HG02852 (cell line): ENCODE measurements around the gene DNAAF3.
A peak's percentile ranks its signal among the peaks of the same experiment; 100 is the strongest.
"Not testable (repeated sequence)": the region's sequence is repeated elsewhere in the genome, so short reads cannot be mapped to it uniquely, and the experiment has no call there.

Experiments used
- ATAC-seq: cut with Tn5 transposase; IDR thresholded peaks from one replicate; pipeline ENCODE4 v1.9.1; 2021; ENCODE audit warnings: mild to moderate bottlenecking, moderate library complexity; ENCODE audit not compliant: unreplicated experiment

Gene DNAAF3

GRCh38 chr19:55155784-55156183, 10.6 kb downstream of the DNAAF3 start:
- ATAC-seq = not testable (repeated sequence)

- no peak for ATAC-seq
Observed at GRCh38 chr19:55153652-55154264, 12.7 kb downstream of the DNAAF3 start.

- ATAC-seq = no peak
Observed at GRCh38 chr19:55152017-55152416, 14.4 kb downstream of the DNAAF3 start.

- ATAC-seq = no peak
Observed at GRCh38 chr19:55149078-55150003, 17.1 kb downstream of the DNAAF3 start, which contains the start of gene TNNT1. Gene TNNT1, minus strand, starts transcription at chr19:55149206. Its CDS starts 2,049 bp downstream, at chr19:55147157.

- no peak for ATAC-seq
Observed at GRCh38 chr19:55147545-55148251, 18.7 kb downstream of the DNAAF3 start.

- ATAC-seq = no peak
Observed at GRCh38 chr19:55146705-55147273, 19.6 kb downstream of the DNAAF3 start.

- no peak for ATAC-seq
Observed at GRCh38 chr19:55146078-55146704, 20.2 kb downstream of the DNAAF3 start.

GRCh38 chr19:55145232-55145631, 21.2 kb downstream of the DNAAF3 start:
- ATAC-seq = no peak

- no peak for ATAC-seq
Observed at GRCh38 chr19:55141696-55142095, 24.7 kb downstream of the DNAAF3 start.

GRCh38 chr19:55137915-55138314, 28.5 kb downstream of the DNAAF3 start:
- ATAC-seq = no peak

- ATAC-seq = no peak
Observed at GRCh38 chr19:55136399-55137102, 29.9 kb downstream of the DNAAF3 start.

- no peak for ATAC-seq
Observed at GRCh38 chr19:55134736-55135135, 31.7 kb downstream of the DNAAF3 start.

GRCh38 chr19:55133639-55134444, 32.6 kb downstream of the DNAAF3 start:
- no peak for ATAC-seq

- ATAC-seq = no peak
Observed at GRCh38 chr19:55132453-55133129, 33.8 kb downstream of the DNAAF3 start.

- no peak for ATAC-seq
Observed at GRCh38 chr19:55131421-55131820, 35.0 kb downstream of the DNAAF3 start.

GRCh38 chr19:55119053-55119452, 47.4 kb downstream of the DNAAF3 start:
- ATAC-seq = no peak

GRCh38 chr19:55118401-55118991, 47.9 kb downstream of the DNAAF3 start:
- ATAC-seq = no peak

- peak; percentile 87 for ATAC-seq
Observed at GRCh38 chr19:55117663-55118391, 48.6 kb downstream of the DNAAF3 start.
